Loucy (cell line): ENCODE data around the gene TECPR1.

ENCODE experiments used
- H2AFZ ChIP-seq: fragments of 200-600 bp; sonication (generic); 2 replicates; pipeline ENCODE4 v1.6.0; 2016; ENCODE audit warnings: antibody characterized with exemption, mild to moderate bottlenecking, low read length, moderate library complexity
- H3F3A ChIP-seq: fragments of 200-600 bp; 2 replicates; pipeline ENCODE4 v1.6.0; 2016; ENCODE audit warnings: antibody characterized with exemption, low read depth, mild to moderate bottlenecking
- H3K27me3 ChIP-seq: fragments of 200-600 bp; sonication (generic); 2 replicates; pipeline ENCODE4 v1.6.1; 2014; ENCODE audit warnings: low read length, mild to moderate bottlenecking; ENCODE audit not compliant: insufficient read depth, poor library complexity, severe bottlenecking
- H3K36me3 ChIP-seq: fragments of 200-600 bp; sonication (generic); 2 replicates; pipeline ENCODE4 v1.6.1; 2016; ENCODE audit warnings: low read length; ENCODE audit not compliant: insufficient read depth
- H3K4me1 ChIP-seq: fragments of 200-600 bp; sonication (generic); 2 replicates; pipeline ENCODE4 v1.5.1; 2014; ENCODE audit warnings: low read length, mild to moderate bottlenecking; ENCODE audit not compliant: insufficient read depth, poor library complexity, severe bottlenecking
- H3K4me2 ChIP-seq: fragments of 200-600 bp; sonication (generic); 2 replicates; pipeline ENCODE4 v1.6.0; 2014; ENCODE audit warnings: antibody characterized with exemption, low read length, low read depth, mild to moderate bottlenecking; ENCODE audit not compliant: poor library complexity, severe bottlenecking
- H3K4me3 ChIP-seq: fragments of 200-600 bp; sonication (generic); 2 replicates; pipeline ENCODE4 v1.5.1; 2014; ENCODE audit warnings: low read length, mild to moderate bottlenecking, mixed read lengths; ENCODE audit not compliant: poor library complexity, severe bottlenecking
- H3K79me2 ChIP-seq: fragments of 200-600 bp; sonication (generic); 2 replicates; pipeline ENCODE4 v1.6.1; 2014; ENCODE audit warnings: low read length; ENCODE audit not compliant: insufficient read depth
- H3K9ac ChIP-seq: fragments of 200-600 bp; sonication (generic); 2 replicates; pipeline ENCODE4 v1.6.0; 2014; ENCODE audit warnings: mild to moderate bottlenecking, low read depth, low read length, moderate library complexity; ENCODE audit not compliant: poor library complexity, severe bottlenecking
- H3K9me2 ChIP-seq: fragments of 200-600 bp; sonication (generic); replicated peaks from 2 replicates; pipeline ENCODE4 v1.6.1; 2016; ENCODE audit warnings: low read depth, low read length, mixed read lengths
- H3K9me3 ChIP-seq: fragments of 200-600 bp; sonication (generic); 2 replicates; pipeline ENCODE4 v1.6.1; 2014; ENCODE audit warnings: mild to moderate bottlenecking, antibody characterized with exemption, low read length, low read depth; ENCODE audit not compliant: insufficient read depth
- H4K20me1 ChIP-seq: fragments of 200-600 bp; sonication (generic); 2 replicates; pipeline ENCODE4 v1.6.0; 2014; ENCODE audit warnings: antibody characterized with exemption, low read length, mild to moderate bottlenecking; ENCODE audit not compliant: insufficient read depth, poor library complexity, severe bottlenecking
- EZH2phosphoT487 ChIP-seq: fragments of 200-600 bp; IDR thresholded peaks from 2 replicates; pipeline ENCODE4 v1.6.1; 2018; ENCODE audit warnings: antibody characterized with exemption, mild to moderate bottlenecking, moderate library complexity, borderline replicate concordance
- TF ChIP-seq, protein P1 (sequence below): fragments of 200-600 bp; sonication (generic); conservative IDR thresholded peaks from 2 replicates; pipeline ENCODE4 v1.5.1; 2014; ENCODE audit warnings: mild to moderate bottlenecking, antibody characterized with exemption, low read length

The TECPR1 gene

DNA sequence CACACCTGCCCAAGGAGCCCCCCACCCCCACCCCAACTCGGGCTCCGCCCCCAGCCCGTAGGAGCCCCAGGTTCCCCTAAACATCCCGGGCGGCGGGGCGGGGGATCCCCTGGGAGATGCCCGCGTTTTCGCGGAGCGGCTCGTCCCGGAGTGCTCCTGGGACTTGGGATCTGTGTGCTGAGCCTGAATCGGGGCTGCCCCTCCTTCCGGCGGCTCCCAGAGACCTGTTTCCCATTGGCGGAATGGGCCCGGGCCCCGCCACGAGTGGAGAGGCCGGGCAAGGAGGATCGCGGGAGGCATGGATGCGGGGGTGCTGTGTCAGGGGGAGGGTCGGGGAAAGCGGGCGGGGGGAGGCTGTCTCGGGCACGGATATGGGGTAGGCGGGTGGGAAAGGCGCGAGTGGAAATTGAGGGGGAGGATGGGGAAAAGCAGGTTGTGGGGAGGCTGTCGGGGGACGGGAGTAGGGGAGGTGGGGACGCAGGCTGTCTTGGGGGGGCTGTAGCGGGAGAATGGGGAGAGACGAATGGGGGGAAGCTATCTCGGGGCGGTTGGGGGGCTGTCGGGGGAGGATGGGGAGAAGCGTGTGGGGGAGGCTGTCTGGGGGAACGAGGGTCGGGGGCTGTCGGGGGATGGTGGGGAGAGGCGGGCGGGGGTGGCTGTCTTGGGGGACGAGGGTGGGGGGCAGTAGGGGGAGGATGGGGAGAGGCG lies 41.4 kb downstream of the TECPR1 start:
- no peaks in the 10 kb centered on the region for H3K79me2 ChIP-seq
- TF ChIP-seq, protein P1, sequence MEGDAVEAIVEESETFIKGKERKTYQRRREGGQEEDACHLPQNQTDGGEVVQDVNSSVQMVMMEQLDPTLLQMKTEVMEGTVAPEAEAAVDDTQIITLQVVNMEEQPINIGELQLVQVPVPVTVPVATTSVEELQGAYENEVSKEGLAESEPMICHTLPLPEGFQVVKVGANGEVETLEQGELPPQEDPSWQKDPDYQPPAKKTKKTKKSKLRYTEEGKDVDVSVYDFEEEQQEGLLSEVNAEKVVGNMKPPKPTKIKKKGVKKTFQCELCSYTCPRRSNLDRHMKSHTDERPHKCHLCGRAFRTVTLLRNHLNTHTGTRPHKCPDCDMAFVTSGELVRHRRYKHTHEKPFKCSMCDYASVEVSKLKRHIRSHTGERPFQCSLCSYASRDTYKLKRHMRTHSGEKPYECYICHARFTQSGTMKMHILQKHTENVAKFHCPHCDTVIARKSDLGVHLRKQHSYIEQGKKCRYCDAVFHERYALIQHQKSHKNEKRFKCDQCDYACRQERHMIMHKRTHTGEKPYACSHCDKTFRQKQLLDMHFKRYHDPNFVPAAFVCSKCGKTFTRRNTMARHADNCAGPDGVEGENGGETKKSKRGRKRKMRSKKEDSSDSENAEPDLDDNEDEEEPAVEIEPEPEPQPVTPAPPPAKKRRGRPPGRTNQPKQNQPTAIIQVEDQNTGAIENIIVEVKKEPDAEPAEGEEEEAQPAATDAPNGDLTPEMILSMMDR = no peak
- TF ChIP-seq EZH2phosphoT487 = no peak
- H2AFZ ChIP-seq = no peak overlapping the region
- H3K4me3 ChIP-seq = no peak overlapping the region
- H4K20me1 ChIP-seq = no peaks in the 10 kb centered on the region
- no peaks in the 10 kb centered on the region for H3K9me3 ChIP-seq
- H3K9ac ChIP-seq = no peak overlapping the region
- no peaks in the 10 kb centered on the region for H3F3A ChIP-seq
- no peaks in the 10 kb centered on the region for H3K27me3 ChIP-seq
- no peaks in the 10 kb centered on the region for H3K9me2 ChIP-seq
- no peak overlapping the region for H3K4me2 ChIP-seq
- peaks cover 19% of the 10 kb centered on the region; the same call in 1 of the 2 replicates for H3K36me3 ChIP-seq
- no peaks in the 10 kb centered on the region for H3K4me1 ChIP-seq

DNA sequence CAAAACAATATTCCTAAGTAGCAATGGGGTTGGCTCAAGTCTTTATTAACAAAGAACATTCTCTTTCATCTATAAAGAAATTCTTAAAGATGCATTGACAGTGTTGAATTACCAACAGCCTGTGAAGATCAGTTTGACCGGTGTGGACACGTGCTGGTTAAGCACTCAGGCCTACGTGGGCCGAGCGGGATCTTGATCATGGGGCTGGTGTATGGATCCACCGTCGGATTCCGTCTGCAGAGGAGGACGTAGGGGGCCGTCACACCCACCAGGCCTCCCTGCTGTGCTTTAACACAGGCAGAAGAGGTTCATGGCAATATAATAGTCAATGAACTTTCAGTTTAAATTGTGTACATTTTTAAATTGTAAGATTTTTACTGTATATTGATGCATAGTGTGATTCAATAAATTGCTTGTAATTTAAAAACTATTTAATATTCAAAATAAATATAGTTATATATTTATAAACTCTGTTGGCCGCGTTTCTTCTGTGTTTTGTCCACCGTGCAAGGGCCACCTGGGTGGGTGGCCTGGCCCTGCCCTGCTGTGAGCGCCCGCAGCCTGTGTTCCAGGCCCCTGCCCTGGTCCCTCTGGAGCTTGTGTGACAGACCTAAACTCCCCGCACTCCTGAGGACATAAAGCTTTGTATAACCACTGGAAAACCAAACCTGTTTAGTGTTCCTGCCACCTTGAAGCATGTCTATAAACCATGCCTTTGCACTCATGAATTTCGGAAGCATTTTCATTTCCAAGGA lies 42.7 kb downstream of the TECPR1 start:
- no peak for TF ChIP-seq EZH2phosphoT487
- TF ChIP-seq, protein P1 = no peak
- Histone ChIP-seq H3K27me3 (no peaks in the 10 kb centered on the region), H3K4me1 (no peaks in the 10 kb centered on the region), H4K20me1 (no peaks in the 10 kb centered on the region), H3K4me2 (no peak overlapping the region), H3K36me3 (peaks cover 27% of the 10 kb centered on the region; the same call in 1 of the 2 replicates), H3K79me2 (no peaks in the 10 kb centered on the region), H2AFZ (no peak overlapping the region), H3K4me3 (no peak overlapping the region), H3F3A (no peaks in the 10 kb centered on the region), H3K9me2 (no peaks in the 10 kb centered on the region), H3K9me3 (no peaks in the 10 kb centered on the region), H3K9ac (no peak overlapping the region)

DNA sequence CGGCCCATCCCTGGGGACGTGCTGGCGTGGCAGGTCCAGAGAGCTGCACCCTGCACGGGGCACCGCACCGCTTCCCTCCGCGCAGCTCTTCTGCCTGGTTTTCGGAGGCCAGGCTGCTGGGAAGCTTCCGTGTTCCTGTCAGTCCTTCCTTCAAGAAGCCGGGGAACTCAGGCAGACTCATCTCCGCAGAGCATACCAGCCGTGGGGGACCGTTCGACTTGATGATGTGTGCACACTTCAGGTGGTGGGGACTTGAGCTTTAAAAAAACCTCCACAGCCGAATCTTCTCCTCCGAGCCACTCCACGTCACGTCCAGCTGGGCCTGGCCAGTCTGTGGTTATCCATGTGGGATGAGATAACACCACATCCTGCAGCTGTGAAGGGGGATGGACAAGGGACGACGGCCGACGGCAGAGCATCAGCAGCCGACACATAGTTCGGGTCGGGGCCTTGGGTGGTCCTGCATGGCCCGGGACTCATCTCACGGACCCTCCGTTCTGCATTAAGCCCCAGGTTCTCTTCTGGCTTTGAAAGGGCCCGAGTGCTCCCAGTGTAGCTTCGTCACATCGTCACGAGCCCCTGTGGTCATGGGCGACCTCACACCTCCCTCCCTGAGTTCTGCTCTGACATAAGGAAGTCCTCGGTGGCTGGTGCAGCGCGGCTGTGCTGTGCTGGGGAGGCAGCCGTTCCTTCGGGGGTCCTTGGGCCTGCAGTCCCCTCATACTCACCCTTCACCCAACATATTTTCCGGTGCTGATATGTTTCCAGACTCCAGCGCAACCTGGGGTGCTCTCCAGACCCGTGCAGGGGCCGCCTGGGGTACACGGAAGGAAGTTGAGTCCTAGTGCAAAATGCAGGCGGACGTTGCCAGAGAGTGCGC lies 45.3 kb downstream of the TECPR1 start:
- Histone ChIP-seq H4K20me1 (no peaks in the 10 kb centered on the region), H3K79me2 (peaks cover 3% of the 10 kb centered on the region; the same call in 1 of the 2 replicates), H3K36me3 (peaks cover 27% of the 10 kb centered on the region; the same call in 1 of the 2 replicates), H3K4me2 (no peak overlapping the region), H3K9me3 (no peaks in the 10 kb centered on the region), H3K4me1 (peaks cover 16% of the 10 kb centered on the region), H3K4me3 (no peak overlapping the region), H3K9me2 (no peaks in the 10 kb centered on the region), H3K9ac (no peak overlapping the region), H3F3A (no peaks in the 10 kb centered on the region), H2AFZ (no peak overlapping the region), H3K27me3 (no peaks in the 10 kb centered on the region)
- no peak for TF ChIP-seq EZH2phosphoT487
